Heart right ventricle (tissue), 16 donors: ENCODE measurements around the gene RPS6KA2. TPM values are rescaled to one million over a fixed set of nuclear protein-coding genes. Genes with fewer than 3 reads are reported as not detected.
A peak's percentile ranks its signal among the peaks of the same experiment; 100 is the strongest.

ENCODE experiments used
- ATAC-seq, 8 donors: fragments of 200-7000 bp; cut with Tn5 transposase; one replicate each; pipeline ENCODE4 v1.9.1; 2020; ENCODE audit warnings: mild to moderate bottlenecking in 8 of 8, moderate library complexity in 8 of 8, moderate number of reproducible peaks in 1 of 8
- DNase-seq, 2 donors: peaks; one replicate each; pipeline ENCODE4 v3.0.0-alpha.2; 2020
- H3K27ac ChIP-seq, 10 donors: fragments of 200-600 bp; sonication (generic) in 2 of 10; one replicate each; pipeline versions ENCODE4 v1.5.0 to v1.8.0; 2020 to 2022; ENCODE audit warnings: mild to moderate bottlenecking in 3 of 10
- H3K27me3 ChIP-seq, 7 donors: fragments of 200-600 bp; one replicate each; pipeline ENCODE4 v1.8.0; 2021 to 2022; ENCODE audit warnings: mild to moderate bottlenecking in 2 of 7
- H3K36me3 ChIP-seq, 9 donors: fragments of 200-600 bp; sonication (generic) in 1 of 9; one replicate each; pipeline versions ENCODE4 v1.5.0 to v1.8.0; 2020 to 2022; ENCODE audit warnings: mild to moderate bottlenecking in 2 of 9
- H3K4me1 ChIP-seq, 9 donors: fragments of 200-600 bp; sonication (generic) in 1 of 9; one replicate each; pipeline versions ENCODE4 v1.5.0 to v1.8.0; 2020 to 2022; ENCODE audit warnings: mild to moderate bottlenecking in 4 of 9
- H3K4me3 ChIP-seq, 10 donors: fragments of 200-600 bp; sonication (generic) in 2 of 10; one replicate each; pipeline versions ENCODE4 v1.5.0 to v1.8.0; 2020 to 2022; ENCODE audit warnings: mild to moderate bottlenecking in 7 of 10, moderate library complexity in 2 of 10
- H3K9me3 ChIP-seq, 11 donors: fragments of 200-600 bp in 10 of 11; sonication (generic) in 2 of 11; one replicate each; pipeline versions ENCODE4 v1.5.0 to v1.8.0; 2013 to 2022; ENCODE audit warnings: mild to moderate bottlenecking in 2 of 11, control low read depth in 1 of 11, moderate library complexity in 1 of 11
- WGBS, 2 donors: extraction: QIAGEN DNeasy Blood & Tissue Kit; methylation state at CpG; one replicate each; pipeline ENCODE4 v1.1.7; 2013; ENCODE audit warnings: inconsistent platforms in 1 of 2; 5-methylcytosine and 5-hydroxymethylcytosine counted together
- intact Hi-C, 10 donors: fragments of 100-400 bp; cut with DNase I; formaldehyde crosslinking; loops; one replicate each; pipeline versions ENCODE4 v1.11.1 to v1.14.2; 2022
- polyA plus RNA-seq, 2 donors: library from polyadenylated mRNA; stranded (reverse); fragments of 200-250 nt; gene quantifications; one replicate each; pipeline ENCODE4 v1.2.3, GENCODE V29; 2013
- total RNA-seq, 10 donors: library from RNA; stranded (reverse); fragmentation: NEBNext Ultra II Directional in 3 of 10; extraction: Animal tissue kit (Norgen Biotek cat#: 25700) in 3 of 10; gene quantifications; one replicate each; pipeline versions ENCODE4 v1.2.1 to v1.2.4, GENCODE V29; 2021 to 2023
- TF ChIP-seq, protein P1 (sequence below), 9 donors: fragments of 200-600 bp; sonication (generic) in 2 of 9; IDR thresholded peaks; one replicate each; pipeline versions ENCODE4 v1.5.0 to v1.8.0; 2021 to 2022; ENCODE audit warnings: antibody characterized with exemption in 9 of 9, mild to moderate bottlenecking in 5 of 9, moderate library complexity in 1 of 9
- donor health status: Arrhythmogenic right ventricular cardiomyopathy.
- donor health status: ischemic (EF 13 %, LVEDD 7.1; RV severe dilation, severe dysfunction).
- donor health status: healthy with polysubstance abuse.
- donor health status: DM: no; HTN: yes; CAD: no.
- donor health status: DM: no; HTN: no; CAD: no.
- donor health status: ischemic (EF 25% LVEDD 6.9; RV normal size, moderate dysfunction).
- donor health status: ischemic (EF 25% LVEDD 5.7; RV mildly dilated, moderate dysfunction).
- donor health status: healthy.
- donor health status: DM: yes; HTN: yes; CAD: no.
- donor health status: Ischemic cardiomyopathy.
- donor health status: ischemic (EF 35%, LVEDD 5.7; RV mildly dilated, moderate dysfunction).
- donor health status: nonischemic (EF 11% LVEDD 7.7; RV severe dilation, severe dysfunction).
- donor health status: DM: yes; HTN: yes; CAD: no.
- donor health status: PGD.
- donor health status: ischemic (EF 29% LVEDD 5.4; RV normal size, mild dysfunction).
- donor health status: nonischemic (EF 23%, LVEDD 6.1; RV moderate dilation, normal function).

RPS6KA2 gene
- total and polyA plus RNA-seq, 12 donors = 20.3 to 91.4 (median 73.7) TPM

DNA sequence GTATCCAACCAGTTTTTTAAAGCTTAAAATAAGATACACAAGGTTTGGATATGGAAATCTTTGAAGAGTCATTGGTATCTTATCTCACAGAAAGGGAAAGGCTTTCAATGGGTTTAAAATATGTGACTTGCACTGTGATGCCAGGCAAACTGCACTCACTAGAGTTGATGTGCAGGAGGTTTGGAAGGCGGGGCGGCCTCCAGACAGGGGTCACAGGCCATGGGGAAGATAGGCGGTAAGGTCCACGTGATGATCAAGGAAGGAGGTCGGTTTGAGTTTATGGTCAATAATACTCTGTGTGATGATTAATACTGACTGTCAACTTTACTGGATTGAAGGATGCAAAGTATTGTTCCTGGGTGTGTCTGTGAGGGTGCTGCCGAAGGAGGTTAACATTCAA is 31.1 kb downstream of the RPS6KA2 start:
- H3K27me3 ChIP-seq = no peaks in the 10 kb centered on the region
- WGBS, 2 donors = 94% methylated on average over 6 of the region's 6 CpGs
- peak overlapping the region in 1 of 10 donors; percentile 15 for H3K27ac ChIP-seq
- no peak overlapping the region for H3K4me3 ChIP-seq
- DNase-seq (no peak), ATAC-seq (no peak)
- H3K36me3 ChIP-seq = no peaks in the 10 kb centered on the region
- H3K9me3 ChIP-seq = no peaks in the 10 kb centered on the region
- intact Hi-C loops = loop anchor here in 1 of 10 donors (5.0 kb wide), 1 partner anchor 1656 kb away; no protein-coding TSS in a partner anchor
- TF ChIP-seq, protein P1, sequence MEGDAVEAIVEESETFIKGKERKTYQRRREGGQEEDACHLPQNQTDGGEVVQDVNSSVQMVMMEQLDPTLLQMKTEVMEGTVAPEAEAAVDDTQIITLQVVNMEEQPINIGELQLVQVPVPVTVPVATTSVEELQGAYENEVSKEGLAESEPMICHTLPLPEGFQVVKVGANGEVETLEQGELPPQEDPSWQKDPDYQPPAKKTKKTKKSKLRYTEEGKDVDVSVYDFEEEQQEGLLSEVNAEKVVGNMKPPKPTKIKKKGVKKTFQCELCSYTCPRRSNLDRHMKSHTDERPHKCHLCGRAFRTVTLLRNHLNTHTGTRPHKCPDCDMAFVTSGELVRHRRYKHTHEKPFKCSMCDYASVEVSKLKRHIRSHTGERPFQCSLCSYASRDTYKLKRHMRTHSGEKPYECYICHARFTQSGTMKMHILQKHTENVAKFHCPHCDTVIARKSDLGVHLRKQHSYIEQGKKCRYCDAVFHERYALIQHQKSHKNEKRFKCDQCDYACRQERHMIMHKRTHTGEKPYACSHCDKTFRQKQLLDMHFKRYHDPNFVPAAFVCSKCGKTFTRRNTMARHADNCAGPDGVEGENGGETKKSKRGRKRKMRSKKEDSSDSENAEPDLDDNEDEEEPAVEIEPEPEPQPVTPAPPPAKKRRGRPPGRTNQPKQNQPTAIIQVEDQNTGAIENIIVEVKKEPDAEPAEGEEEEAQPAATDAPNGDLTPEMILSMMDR (IDR thresholded peaks at IDR 0.05) = no peak
- H3K4me1 ChIP-seq = peaks cover 6 to 60% (median 39%) of the 10 kb centered on the region in 9 donors

DNA sequence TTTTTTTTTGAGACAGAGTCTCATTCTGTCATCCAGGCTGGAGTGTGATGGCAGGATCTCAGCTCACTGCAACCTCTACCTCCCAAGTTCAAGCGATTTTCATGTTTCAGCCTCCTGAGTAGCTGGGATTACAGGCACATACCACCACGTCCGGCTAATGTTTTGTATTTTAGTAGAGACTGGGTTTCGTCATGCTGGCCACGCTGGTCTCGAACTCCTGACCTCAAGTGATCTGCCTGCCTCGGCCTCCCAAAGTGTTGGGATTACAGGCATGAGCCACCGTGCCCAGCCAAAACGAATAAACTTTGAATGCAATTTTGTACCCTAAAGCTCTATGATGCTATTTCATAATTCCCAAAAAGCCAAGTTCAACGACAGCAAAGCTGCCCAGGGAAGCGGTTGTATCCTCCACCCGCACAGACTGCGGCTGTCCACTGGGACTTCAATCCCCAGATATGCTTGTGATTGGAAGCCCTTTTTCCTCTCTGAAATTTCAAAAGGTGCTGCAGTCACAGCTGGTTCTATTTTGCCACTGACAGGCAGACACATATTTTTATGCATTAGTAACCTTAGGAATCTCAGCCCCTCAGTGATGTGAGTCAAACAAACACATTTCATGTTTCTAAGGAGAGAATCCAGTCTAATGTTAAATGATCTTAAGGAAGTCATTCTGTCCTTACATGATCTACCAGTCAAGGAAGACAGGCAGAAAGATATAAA is 31.8 kb downstream of the RPS6KA2 start:
- WGBS, 2 donors = 87 to 88% methylated on average over 13 of the region's 13 CpGs
- Histone ChIP-seq H3K4me3 (no peak overlapping the region), H3K4me1 (peaks cover 6 to 61% (median 38%) of the 10 kb centered on the region in 9 donors), H3K27ac (peak overlapping the region in 1 of 10 donors; percentile 41), H3K36me3 (no peaks in the 10 kb centered on the region), H3K9me3 (no peaks in the 10 kb centered on the region), H3K27me3 (no peaks in the 10 kb centered on the region)
- ATAC-seq = peak in 1 of 8 donors; percentile 21
- TF ChIP-seq, protein P1 (IDR thresholded peaks at IDR 0.05) = no peak
- intact Hi-C loops = loop anchor here in 1 of 10 donors (5.0 kb wide), 1 partner anchor 1657 kb away; no protein-coding TSS in a partner anchor
- no peak for DNase-seq

DNA sequence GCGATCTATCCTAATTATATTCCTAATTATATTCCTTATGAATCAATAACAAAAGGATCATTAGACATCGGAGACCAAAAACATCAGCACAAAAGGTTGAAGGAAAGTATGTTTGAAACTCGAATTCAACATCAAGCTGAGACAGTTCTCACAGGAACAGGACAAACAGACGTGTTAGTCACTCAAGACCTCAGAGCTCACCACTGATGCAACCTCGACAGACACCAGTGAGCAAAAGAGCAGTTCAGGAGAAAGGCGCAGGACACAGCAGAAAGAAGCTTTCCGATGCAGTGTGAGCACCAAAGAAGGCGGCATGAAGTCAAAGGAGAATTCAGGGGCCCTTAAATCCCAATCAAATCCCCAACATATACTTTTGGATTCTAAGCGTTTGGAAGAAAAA is 34.2 kb downstream of the RPS6KA2 start:
- ATAC-seq = no peak
- WGBS, 2 donors = 96 to 97% methylated on average over 9 of the region's 9 CpGs
- intact Hi-C loops = no loop called here
- DNase-seq = no peak
- no peaks in the 10 kb centered on the region for H3K27me3 ChIP-seq
- no peaks in the 10 kb centered on the region for H3K36me3 ChIP-seq
- no peaks in the 10 kb centered on the region for H3K9me3 ChIP-seq
- TF ChIP-seq, protein P1 (IDR thresholded peaks at IDR 0.05) = no peak
- no peak overlapping the region for H3K4me3 ChIP-seq
- H3K27ac ChIP-seq = no peak overlapping the region
- peaks cover 4 to 58% (median 38%) of the 10 kb centered on the region in 9 donors for H3K4me1 ChIP-seq

DNA sequence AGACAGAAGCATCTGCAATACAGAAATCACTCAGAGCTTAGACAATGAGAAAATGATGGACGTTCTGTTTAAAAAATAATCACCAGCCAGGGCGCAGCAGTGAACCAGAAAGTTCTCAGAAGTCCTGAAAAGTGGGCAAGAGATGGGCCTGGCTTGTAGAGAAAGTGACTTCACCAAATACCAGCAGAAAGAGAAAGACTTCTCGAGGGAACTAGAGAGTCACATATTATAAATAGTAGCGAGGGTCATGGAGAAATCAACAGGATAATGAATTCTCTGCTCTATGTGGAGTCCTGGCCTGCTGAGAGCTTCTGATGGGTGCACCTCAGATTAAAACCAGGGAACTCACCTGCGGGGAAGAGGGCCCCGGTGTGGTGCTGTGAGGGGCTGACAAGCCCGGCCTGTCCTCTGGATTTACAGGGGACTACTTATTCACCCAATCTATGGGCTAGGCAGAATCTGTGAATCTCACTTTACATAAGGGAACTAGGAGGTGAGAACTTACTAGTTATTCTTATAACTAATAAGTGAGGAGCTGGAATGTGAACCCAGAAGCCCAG is 35.0 kb downstream of the RPS6KA2 start:
- intact Hi-C loops = no loop called here
- WGBS, 2 donors = 90% methylated on average over 7 of the region's 7 CpGs
- Histone ChIP-seq H3K27me3 (no peaks in the 10 kb centered on the region), H3K4me3 (no peak overlapping the region), H3K4me1 (peaks cover 2 to 52% (median 33%) of the 10 kb centered on the region in 9 donors), H3K27ac (no peak overlapping the region), H3K9me3 (no peaks in the 10 kb centered on the region), H3K36me3 (no peaks in the 10 kb centered on the region)
- DNase-seq (no peak), ATAC-seq (no peak)
- TF ChIP-seq, protein P1 (IDR thresholded peaks at IDR 0.05) = no peak
